ENCODE measurements around the gene UPP1.
"Not testable (repeated sequence)": the region's sequence is repeated elsewhere in the genome, so short reads cannot be mapped to it uniquely, and the experiment has no call there.

UPP1 gene

GRCh38 chr7:48112401-48113165 is 23.5 kb downstream of the UPP1 start:
- no peak for DNase-seq

GRCh38 chr7:48113275-48113674 is 24.2 kb downstream of the UPP1 start:
- no peak for DNase-seq

GRCh38 chr7:48114115-48114514 is 25.1 kb downstream of the UPP1 start:
- no peak for DNase-seq

GRCh38 chr7:48114589-48114988 is 25.5 kb downstream of the UPP1 start:
- no peak for DNase-seq

GRCh38 chr7:48116043-48116442 is 27.0 kb downstream of the UPP1 start:
- no peak for DNase-seq

GRCh38 chr7:48118041-48118440 is 29.0 kb downstream of the UPP1 start:
- DNase-seq, result no peak

- DNase-seq, result not testable (repeated sequence)
These were observed 31.5 kb downstream of the UPP1 start for GRCh38 chr7:48120536-48120935.

GRCh38 chr7:48126037-48126436 is 37.0 kb downstream of the UPP1 start:
- no peak for DNase-seq

- DNase-seq, result no peak
These were observed 41.6 kb downstream of the UPP1 start for GRCh38 chr7:48130658-48131108.

- DNase-seq, result no peak
These were observed 43.7 kb downstream of the UPP1 start for GRCh38 chr7:48132792-48133191.

- DNase-seq, result no peak
These were observed 50.4 kb downstream of the UPP1 start for GRCh38 chr7:48139459-48139858.

GRCh38 chr7:48140001-48140681 is 51.1 kb downstream of the UPP1 start:
- no peak for DNase-seq

- no peak for DNase-seq
These were observed 52.5 kb downstream of the UPP1 start for GRCh38 chr7:48141521-48141920.

GRCh38 chr7:48144291-48144768 is 55.3 kb downstream of the UPP1 start:
- DNase-seq, result peak; percentile 16

- no peak for DNase-seq
These were observed 58.1 kb downstream of the UPP1 start for GRCh38 chr7:48147078-48147591.

GRCh38 chr7:48147690-48148089 is 58.6 kb downstream of the UPP1 start:
- DNase-seq, result not testable (repeated sequence)

- no peak for DNase-seq
These were observed 59.2 kb downstream of the UPP1 start for GRCh38 chr7:48148311-48148710.

GRCh38 chr7:48149058-48149457 is 60.0 kb downstream of the UPP1 start:
- no peak for DNase-seq

GRCh38 chr7:48150086-48150485 is 61.0 kb downstream of the UPP1 start:
- DNase-seq, result no peak

- DNase-seq, result peak; percentile 12
These were observed 65.8 kb downstream of the UPP1 start for GRCh38 chr7:48154792-48155413.
